NB4 (cell line): ENCODE results near the gene ZC3H7A.

ENCODE experiments used
- DNase-seq: peaks from one replicate; pipeline ENCODE4 v3.0.0; 2010; ENCODE audit warnings: low read depth
- H3K4me3 ChIP-seq: one replicate; pipeline ENCODE4 v1.5.1; 2011; ENCODE audit warnings: mild to moderate bottlenecking, low read depth, low read length, moderate library complexity
- MYC ChIP-seq: IDR thresholded peaks from 2 replicates; pipeline ENCODE4 v1.6.1; 2011; ENCODE audit warnings: low read depth, low read length
- POLR2A ChIP-seq: IDR thresholded peaks from 2 replicates; pipeline ENCODE4 v1.6.1; 2011; ENCODE audit warnings: mild to moderate bottlenecking; ENCODE audit not compliant: insufficient read length; ENCODE audit errors: extremely low read depth
- TF ChIP-seq, protein P1 (sequence below): IDR thresholded peaks from 2 replicates; pipeline ENCODE4 v1.6.1; 2011; ENCODE audit warnings: low read depth, low read length
- TF ChIP-seq, protein P2 (sequence below): IDR thresholded peaks from one replicate; pipeline ENCODE4 v1.5.1; 2012; ENCODE audit warnings: low read depth, low read length

The ZC3H7A gene

DNA sequence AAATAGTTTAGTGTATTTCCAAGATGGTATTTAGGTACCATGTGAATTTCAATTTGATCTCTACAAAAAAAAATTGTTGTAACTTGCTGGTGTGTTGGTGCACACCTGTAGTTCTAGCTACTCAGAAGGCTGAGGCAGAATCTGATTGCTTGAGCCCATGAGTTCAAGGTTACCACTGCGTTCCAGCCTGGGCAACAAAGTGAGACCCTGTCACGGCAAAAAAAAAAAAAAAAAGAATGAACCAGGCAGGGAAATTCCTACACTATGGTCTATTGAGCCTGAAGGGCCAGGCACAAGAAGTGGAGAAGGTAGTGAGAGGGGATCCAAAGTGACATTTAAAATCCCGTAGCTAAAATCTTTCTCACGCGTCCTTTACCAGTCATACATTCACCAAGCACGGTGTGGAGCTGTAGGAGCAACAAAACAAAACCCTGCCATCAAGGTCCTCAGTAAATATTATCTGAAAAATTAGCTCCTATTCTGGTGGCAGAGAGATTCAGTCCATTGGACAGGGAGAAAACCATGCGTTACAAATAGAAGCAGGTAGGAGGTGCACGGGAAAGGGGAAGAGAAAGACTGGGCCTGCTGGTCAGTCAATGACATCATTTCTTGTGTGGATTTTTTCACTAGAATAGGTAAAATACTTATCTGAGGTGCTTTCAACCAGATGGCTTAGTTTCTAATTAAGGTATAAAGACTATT, 81.7 kb downstream of the ZC3H7A start:
- DNase-seq = no peak
- H3K4me3 ChIP-seq = no peak overlapping the region
- TF ChIP-seq MYC (no peak), POLR2A (no peak)
- TF ChIP-seq, protein P1, sequence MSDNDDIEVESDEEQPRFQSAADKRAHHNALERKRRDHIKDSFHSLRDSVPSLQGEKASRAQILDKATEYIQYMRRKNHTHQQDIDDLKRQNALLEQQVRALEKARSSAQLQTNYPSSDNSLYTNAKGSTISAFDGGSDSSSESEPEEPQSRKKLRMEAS = no peak
- TF ChIP-seq, protein P2, sequence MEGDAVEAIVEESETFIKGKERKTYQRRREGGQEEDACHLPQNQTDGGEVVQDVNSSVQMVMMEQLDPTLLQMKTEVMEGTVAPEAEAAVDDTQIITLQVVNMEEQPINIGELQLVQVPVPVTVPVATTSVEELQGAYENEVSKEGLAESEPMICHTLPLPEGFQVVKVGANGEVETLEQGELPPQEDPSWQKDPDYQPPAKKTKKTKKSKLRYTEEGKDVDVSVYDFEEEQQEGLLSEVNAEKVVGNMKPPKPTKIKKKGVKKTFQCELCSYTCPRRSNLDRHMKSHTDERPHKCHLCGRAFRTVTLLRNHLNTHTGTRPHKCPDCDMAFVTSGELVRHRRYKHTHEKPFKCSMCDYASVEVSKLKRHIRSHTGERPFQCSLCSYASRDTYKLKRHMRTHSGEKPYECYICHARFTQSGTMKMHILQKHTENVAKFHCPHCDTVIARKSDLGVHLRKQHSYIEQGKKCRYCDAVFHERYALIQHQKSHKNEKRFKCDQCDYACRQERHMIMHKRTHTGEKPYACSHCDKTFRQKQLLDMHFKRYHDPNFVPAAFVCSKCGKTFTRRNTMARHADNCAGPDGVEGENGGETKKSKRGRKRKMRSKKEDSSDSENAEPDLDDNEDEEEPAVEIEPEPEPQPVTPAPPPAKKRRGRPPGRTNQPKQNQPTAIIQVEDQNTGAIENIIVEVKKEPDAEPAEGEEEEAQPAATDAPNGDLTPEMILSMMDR = no peak

DNA sequence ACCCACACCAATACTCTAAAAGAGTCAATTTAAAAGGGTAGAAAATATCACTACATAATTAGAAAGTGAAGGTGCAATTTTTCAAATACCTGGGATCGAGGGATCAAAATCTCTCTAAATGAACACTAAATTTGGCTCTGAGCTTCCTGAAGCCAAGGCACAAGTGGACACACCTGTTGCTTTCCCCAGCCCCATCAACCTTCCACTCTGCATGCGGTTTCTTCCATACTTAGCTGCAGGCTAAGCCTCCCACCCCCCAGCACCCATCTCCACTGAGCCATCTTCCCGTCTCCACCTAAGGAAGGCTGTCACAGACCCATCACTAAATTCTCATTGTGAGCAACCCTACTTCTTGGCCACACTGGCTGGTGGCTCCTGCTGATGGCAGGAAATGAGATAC, 84.9 kb downstream of the ZC3H7A start:
- no peak overlapping the region for H3K4me3 ChIP-seq
- DNase-seq = no peak
- TF ChIP-seq, protein P2 = no peak
- TF ChIP-seq POLR2A = no peak
- no peak for TF ChIP-seq MYC
- TF ChIP-seq, protein P1 = no peak

DNA sequence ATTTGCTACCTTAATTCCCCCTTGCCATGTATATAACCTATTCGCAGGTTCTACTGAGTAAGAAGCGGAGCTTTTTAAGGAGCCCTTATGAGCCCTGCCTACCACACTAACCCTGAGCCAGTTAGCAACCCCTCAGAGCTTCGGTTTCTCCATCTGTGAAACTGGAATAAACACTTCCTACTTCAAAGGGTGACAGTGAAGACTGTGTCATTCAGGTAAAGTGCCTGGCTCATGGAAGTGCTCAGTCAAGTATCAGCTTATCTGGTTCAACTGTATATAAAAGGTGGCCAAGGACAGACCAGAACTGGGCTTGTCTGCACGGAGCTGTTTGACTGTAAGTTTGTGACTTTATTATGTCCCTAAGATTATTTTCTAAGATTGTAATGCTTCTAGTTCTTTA, 85.4 kb downstream of the ZC3H7A start:
- H3K4me3 ChIP-seq = no peak overlapping the region
- TF ChIP-seq, protein P1 = no peak
- no peak for TF ChIP-seq MYC
- TF ChIP-seq, protein P2 = no peak
- no peak for TF ChIP-seq POLR2A
- DNase-seq = no peak

DNA sequence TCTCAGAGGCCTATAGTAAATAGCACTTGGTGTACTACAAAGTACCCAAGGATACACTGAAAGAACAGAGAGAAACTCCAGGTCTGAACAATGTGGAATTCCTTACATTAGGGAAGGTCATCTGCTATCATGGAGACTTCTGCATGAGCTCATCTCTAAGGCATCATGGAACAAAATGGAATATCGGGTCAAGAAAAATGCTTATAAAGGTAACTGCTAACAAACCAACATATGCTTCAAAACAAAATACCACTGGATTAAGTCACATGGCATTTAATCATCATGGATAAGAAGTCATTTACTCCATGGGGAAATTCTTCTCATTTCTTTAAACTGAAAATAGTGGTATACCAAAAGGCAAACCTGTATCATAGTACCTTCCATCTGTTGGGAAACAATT, 88.6 kb downstream of the ZC3H7A start:
- no peak overlapping the region for H3K4me3 ChIP-seq
- TF ChIP-seq, protein P1 = no peak
- TF ChIP-seq, protein P2 = no peak
- TF ChIP-seq MYC = no peak
- TF ChIP-seq POLR2A = no peak
- DNase-seq = no peak

DNA sequence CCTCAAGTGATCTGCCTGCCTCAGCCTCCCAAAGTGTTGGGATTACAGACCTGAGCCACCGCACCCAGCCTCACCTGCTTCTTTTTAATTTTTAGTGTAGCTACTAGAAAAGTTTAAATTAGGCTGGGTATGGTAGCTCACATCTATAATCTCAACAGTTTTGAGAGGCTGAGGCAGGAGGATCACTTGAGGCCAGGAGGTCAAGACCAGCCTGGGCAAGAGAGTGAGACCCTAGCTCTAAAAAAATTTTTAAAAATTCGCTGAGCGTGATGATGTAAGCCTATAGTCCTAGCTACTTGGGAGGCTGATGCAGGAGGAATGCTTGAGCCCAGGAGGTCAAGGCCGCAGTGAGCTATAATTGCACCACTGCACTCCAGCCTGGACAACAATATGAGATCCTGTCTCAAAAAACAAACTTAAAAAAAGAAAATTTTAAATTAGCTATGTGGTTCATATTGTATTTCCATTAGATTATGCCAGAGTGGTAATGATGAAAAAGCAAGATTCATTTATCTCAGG, 89.3 kb downstream of the ZC3H7A start:
- no peak for DNase-seq
- TF ChIP-seq POLR2A (no peak), MYC (no peak)
- TF ChIP-seq, protein P2 = no peak
- TF ChIP-seq, protein P1 = no peak
- no peak overlapping the region for H3K4me3 ChIP-seq
